ENCODE data around the gene TRPM7.

Gene TRPM7

DNA sequence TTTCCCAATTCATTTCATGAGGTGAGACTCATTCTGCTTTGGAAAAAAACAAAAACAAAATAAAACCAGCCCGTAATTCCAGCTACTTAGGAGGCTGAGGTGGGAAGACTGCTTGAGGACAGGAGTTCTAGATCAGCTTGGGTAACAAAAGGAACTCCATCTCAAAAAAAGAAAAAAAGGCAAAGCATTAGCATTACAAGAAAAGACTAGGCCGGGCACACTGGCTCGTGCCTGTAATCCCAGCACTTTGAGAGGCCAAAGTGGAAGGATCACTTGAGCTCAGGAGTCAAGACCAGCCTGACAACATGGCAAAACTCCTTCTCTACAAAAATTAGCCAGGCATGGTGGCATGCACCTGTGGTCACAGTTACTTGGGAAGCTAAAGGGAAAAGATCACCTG lies 33.9 kb downstream of the TRPM7 start:
- TF ChIP-seq, protein P1, sequence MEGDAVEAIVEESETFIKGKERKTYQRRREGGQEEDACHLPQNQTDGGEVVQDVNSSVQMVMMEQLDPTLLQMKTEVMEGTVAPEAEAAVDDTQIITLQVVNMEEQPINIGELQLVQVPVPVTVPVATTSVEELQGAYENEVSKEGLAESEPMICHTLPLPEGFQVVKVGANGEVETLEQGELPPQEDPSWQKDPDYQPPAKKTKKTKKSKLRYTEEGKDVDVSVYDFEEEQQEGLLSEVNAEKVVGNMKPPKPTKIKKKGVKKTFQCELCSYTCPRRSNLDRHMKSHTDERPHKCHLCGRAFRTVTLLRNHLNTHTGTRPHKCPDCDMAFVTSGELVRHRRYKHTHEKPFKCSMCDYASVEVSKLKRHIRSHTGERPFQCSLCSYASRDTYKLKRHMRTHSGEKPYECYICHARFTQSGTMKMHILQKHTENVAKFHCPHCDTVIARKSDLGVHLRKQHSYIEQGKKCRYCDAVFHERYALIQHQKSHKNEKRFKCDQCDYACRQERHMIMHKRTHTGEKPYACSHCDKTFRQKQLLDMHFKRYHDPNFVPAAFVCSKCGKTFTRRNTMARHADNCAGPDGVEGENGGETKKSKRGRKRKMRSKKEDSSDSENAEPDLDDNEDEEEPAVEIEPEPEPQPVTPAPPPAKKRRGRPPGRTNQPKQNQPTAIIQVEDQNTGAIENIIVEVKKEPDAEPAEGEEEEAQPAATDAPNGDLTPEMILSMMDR (IDR thresholded peaks at IDR 0.05; ENCODE audit: low read depth, low read length) = no peak
- TF ChIP-seq, protein P2, sequence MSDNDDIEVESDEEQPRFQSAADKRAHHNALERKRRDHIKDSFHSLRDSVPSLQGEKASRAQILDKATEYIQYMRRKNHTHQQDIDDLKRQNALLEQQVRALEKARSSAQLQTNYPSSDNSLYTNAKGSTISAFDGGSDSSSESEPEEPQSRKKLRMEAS (IDR thresholded peaks at IDR 0.05; ENCODE audit: low read depth, low read length) = no peak
- TF ChIP-seq MYC (IDR thresholded peaks at IDR 0.05; ENCODE audit: low read depth, low read length) (no peak), POLR2A (IDR thresholded peaks at IDR 0.05; ENCODE audit: extremely low read depth, insufficient read length) (no peak)
- DNase-seq (ENCODE audit: low read depth) = no peak
- H3K4me3 ChIP-seq (ENCODE audit: low read depth, low read length) = no peak overlapping the region

DNA sequence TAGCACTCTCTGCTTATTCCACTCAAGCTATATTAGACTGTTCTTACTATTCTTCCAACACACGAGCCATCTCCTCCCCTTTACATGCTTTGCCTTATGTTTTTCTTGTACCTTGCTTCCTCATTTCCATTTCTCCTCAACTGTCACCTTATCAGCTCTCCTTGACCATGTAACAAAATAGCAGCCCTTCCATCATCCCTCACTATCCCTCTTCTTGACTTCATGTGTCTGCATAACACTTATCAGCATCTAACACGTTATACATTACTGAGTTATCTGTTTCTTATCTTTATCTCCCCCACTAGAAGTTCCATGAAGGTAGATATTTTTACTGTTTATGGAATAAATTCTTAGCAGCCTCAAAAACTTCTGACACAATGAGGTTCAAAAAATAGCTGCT lies 45.3 kb downstream of the TRPM7 start:
- no peak for TF ChIP-seq POLR2A (IDR thresholded peaks at IDR 0.05; ENCODE audit: extremely low read depth, insufficient read length)
- TF ChIP-seq, protein P2 (IDR thresholded peaks at IDR 0.05; ENCODE audit: low read depth, low read length) = no peak
- no peak for TF ChIP-seq MYC (IDR thresholded peaks at IDR 0.05; ENCODE audit: low read depth, low read length)
- TF ChIP-seq, protein P1 (IDR thresholded peaks at IDR 0.05; ENCODE audit: low read depth, low read length) = no peak
- H3K4me3 ChIP-seq (ENCODE audit: low read depth, low read length) = no peak overlapping the region
- DNase-seq (ENCODE audit: low read depth) = no peak

DNA sequence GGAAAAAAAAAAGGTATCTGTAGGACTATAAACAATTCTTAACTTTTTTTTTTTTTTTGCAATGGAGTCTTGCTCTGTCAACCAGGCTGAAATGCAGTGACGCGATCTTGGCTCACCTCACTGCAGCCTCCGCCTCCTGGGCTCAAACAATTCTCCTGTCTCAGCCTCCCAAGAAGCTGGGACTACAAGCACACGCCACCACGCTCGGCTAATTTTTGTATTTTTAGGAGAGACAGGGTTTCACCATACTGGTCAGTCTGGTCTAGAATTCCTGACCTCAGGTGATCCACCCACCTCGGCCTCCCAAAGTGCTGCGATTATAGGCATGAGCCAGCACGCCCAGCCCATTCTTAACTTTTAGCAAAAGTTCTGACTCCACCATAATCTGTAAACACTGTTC lies 50.5 kb downstream of the TRPM7 start:
- TF ChIP-seq MYC (IDR thresholded peaks at IDR 0.05; ENCODE audit: low read depth, low read length) = no peak
- TF ChIP-seq, protein P1 (IDR thresholded peaks at IDR 0.05; ENCODE audit: low read depth, low read length) = no peak
- H3K4me3 ChIP-seq (ENCODE audit: low read depth, low read length) = no peak overlapping the region
- DNase-seq (ENCODE audit: low read depth) = no peak

DNA sequence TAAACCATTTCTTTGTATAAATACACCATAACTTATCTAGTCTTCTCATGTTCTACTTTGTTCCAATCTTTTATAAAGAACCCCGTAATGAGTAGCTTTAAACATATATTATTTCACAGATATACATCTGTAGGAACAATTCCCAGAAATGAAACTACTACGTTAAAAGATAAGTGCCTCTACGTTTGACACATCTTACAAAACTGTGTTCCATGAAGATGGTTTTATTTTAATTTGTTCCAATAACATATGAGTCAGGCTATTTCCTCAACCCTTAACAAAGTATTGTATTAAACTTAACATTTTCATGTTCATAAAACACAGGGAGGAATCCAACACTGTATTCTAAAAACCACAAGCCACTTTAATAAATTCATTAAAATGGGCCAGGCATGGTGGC lies 52.9 kb downstream of the TRPM7 start:
- TF ChIP-seq, protein P1 (IDR thresholded peaks at IDR 0.05; ENCODE audit: low read depth, low read length) = no peak
- TF ChIP-seq MYC (IDR thresholded peaks at IDR 0.05; ENCODE audit: low read depth, low read length) (no peak), POLR2A (IDR thresholded peaks at IDR 0.05; ENCODE audit: extremely low read depth, insufficient read length) (no peak)
- TF ChIP-seq, protein P2 (IDR thresholded peaks at IDR 0.05; ENCODE audit: low read depth, low read length) = no peak
- no peak overlapping the region for H3K4me3 ChIP-seq (ENCODE audit: low read depth, low read length)
- DNase-seq (ENCODE audit: low read depth) = no peak

DNA sequence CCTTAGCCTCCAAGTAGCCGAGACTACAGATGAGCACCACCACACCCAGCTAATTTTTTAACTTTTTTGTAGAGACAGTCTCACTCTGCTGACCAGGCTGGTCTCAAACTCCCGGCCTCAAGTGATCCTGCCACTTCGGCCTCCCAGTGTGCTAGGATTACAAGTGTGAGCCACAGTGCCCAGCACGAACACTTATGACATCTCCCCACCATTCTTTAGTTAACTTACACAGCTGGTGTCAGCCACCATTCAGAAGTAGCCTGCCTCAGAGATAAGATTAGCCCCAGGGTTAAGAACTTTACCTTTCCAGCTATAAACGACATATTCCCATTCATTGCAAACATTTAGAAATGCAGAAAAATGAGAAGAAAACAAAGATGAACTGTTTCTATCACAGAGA lies 58.2 kb downstream of the TRPM7 start:
- TF ChIP-seq MYC (IDR thresholded peaks at IDR 0.05; ENCODE audit: low read depth, low read length) = no peak
- TF ChIP-seq POLR2A (IDR thresholded peaks at IDR 0.05; ENCODE audit: extremely low read depth, insufficient read length) = no peak
- no peak for DNase-seq (ENCODE audit: low read depth)
- no peak overlapping the region for H3K4me3 ChIP-seq (ENCODE audit: low read depth, low read length)

DNA sequence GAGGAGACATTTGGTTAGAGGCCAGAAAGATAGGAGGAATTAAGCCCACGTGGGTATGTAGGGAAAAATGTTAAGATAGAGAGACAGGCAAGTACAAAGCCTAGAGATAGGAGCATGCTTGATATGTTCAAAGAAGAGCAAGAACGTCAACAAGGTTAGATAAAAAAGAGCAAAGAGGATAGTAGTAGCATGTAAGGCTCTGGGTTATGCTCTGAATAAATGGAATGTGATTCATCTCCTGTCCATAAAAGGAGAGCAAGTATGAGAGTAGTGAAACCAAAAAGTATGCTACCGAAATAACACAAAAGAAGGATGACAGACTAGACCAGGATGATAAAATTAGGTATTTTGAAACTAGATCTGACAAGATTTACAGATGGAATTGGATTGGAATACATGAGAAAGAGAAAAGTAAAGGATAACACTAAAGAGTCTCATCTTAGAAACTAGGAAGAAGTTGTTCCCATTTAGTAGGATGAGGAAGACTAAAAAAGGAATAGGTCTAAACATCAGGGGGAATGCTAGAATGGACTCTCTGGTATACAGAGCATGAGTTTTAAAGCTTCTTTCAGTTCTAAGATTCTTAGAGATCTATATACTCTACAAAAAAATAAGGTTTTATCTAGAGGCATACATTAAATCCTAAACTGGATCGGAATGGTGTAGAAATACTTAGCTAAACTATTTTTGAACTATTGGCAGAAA lies 59.1 kb downstream of the TRPM7 start:
- no peak for DNase-seq (ENCODE audit: low read depth)
- H3K4me3 ChIP-seq (ENCODE audit: low read depth, low read length) = no peak overlapping the region
- TF ChIP-seq, protein P1 (IDR thresholded peaks at IDR 0.05; ENCODE audit: low read depth, low read length) = no peak
- TF ChIP-seq MYC (IDR thresholded peaks at IDR 0.05; ENCODE audit: low read depth, low read length) (no peak), POLR2A (IDR thresholded peaks at IDR 0.05; ENCODE audit: extremely low read depth, insufficient read length) (no peak)
- TF ChIP-seq, protein P2 (IDR thresholded peaks at IDR 0.05; ENCODE audit: low read depth, low read length) = no peak
